Right lobe of liver (tissue), 4 donors: Measurements from ENCODE around the gene SH3GL2.

ENCODE experiments used
- POLR2A ChIP-seq: fragments of 450-650 bp; IDR thresholded peaks from one replicate; pipeline ENCODE4 v1.6.1; 2017; ENCODE audit warnings: antibody characterized with exemption, mild to moderate bottlenecking
- TF ChIP-seq, protein P1 (sequence below), 4 donors: fragments of 200-600 bp in 3 of 4; fragments of 450-650 bp in 1 of 4; IDR thresholded peaks; one replicate each; pipeline versions ENCODE4 v1.5.1 to v1.8.0; 2016 to 2022; ENCODE audit warnings: antibody characterized with exemption in 4 of 4, mild to moderate bottlenecking in 2 of 4
- donor health status: DM: no; HTN: no; CAD: no.
- donor health status: DM: no; HTN: no; CAD: no.
- donor health status: DM: no; HTN: yes; CAD: no.

DNA sequence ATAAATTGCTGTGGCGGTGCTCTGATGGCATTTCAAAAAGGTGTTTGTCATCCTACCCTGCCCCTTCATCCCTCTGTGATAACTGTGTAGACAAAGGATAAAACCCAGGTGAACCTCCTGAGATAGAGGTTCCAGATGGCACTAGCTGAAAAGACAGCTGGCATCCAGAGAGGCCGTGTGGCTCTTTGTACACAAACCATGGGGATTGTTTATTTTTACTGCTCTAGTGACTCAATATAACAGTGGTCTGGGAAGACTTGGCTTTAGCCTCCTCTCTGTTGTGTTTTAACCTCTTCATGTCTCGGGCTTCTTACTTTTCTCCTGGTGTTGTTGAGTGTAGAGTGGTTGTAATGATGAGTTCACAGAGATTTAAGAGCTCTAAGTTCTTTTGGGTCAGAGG lies 48.8 kb downstream of the SH3GL2 start:
- TF ChIP-seq POLR2A, result no peak
- TF ChIP-seq, protein P1, sequence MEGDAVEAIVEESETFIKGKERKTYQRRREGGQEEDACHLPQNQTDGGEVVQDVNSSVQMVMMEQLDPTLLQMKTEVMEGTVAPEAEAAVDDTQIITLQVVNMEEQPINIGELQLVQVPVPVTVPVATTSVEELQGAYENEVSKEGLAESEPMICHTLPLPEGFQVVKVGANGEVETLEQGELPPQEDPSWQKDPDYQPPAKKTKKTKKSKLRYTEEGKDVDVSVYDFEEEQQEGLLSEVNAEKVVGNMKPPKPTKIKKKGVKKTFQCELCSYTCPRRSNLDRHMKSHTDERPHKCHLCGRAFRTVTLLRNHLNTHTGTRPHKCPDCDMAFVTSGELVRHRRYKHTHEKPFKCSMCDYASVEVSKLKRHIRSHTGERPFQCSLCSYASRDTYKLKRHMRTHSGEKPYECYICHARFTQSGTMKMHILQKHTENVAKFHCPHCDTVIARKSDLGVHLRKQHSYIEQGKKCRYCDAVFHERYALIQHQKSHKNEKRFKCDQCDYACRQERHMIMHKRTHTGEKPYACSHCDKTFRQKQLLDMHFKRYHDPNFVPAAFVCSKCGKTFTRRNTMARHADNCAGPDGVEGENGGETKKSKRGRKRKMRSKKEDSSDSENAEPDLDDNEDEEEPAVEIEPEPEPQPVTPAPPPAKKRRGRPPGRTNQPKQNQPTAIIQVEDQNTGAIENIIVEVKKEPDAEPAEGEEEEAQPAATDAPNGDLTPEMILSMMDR (IDR thresholded peaks at IDR 0.05), result no peak
